ENCODE measurements around the gene ANO1.

Gene ANO1

DNA sequence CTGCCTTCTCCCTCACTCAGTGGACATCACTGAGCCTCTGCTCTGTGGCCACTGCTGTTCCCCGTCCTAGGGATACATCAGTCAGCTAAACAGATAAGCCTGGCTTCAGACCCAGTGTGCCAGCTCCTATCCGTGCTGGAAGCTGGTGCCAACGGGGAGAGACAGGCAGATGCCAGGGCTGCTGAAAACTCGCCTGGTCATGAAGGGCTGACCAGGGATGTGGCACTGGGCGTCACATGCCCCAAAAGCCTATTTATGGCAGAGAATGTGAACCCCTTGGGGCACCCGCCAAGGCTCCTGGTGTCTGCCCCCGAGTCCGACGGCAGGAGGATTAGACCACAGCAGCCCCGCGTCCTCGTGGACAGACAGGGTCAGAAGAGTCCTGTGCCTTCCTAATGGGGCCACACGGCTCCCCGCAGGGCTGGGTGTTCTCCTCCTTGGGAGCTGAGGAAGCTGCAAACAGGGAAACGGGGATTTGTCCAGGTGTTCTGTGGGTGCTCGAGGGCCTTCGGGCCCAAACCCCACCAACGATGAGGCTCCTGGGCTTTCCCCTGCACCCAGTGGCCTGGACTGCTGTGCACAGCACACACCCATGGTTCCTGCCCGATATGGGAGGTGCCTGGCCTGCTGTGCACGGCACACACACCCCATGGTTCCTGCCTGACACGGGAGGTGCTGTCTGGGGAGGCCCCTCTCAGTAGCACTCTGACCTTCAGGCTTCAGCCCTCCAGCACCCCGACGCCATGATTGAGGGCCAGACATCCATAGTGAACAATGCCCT, 19.9 kb downstream of the ANO1 start:
- DNase-seq (ENCODE audit: low read depth) = no peak

DNA sequence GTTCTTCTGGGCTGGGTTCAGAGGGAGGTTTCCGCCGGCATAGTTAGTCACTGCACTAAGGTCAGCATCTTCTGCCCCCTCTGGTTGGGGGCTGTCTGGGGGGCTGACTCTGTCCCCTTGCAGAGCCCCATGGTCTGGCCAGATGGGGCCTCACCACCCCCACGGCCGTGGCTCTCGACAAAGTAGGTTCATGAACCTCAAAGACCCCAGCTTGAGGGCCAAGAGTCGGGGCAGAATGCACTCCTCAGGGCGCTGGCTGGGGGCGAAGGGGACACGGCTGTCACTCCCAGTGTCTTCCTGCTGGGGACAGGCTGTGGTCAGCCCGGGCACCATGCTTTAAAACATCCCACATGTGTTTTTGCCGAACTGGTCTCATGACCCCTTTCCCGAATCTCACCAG, 20.8 kb downstream of the ANO1 start:
- DNase-seq (ENCODE audit: low read depth) = no peak

DNA sequence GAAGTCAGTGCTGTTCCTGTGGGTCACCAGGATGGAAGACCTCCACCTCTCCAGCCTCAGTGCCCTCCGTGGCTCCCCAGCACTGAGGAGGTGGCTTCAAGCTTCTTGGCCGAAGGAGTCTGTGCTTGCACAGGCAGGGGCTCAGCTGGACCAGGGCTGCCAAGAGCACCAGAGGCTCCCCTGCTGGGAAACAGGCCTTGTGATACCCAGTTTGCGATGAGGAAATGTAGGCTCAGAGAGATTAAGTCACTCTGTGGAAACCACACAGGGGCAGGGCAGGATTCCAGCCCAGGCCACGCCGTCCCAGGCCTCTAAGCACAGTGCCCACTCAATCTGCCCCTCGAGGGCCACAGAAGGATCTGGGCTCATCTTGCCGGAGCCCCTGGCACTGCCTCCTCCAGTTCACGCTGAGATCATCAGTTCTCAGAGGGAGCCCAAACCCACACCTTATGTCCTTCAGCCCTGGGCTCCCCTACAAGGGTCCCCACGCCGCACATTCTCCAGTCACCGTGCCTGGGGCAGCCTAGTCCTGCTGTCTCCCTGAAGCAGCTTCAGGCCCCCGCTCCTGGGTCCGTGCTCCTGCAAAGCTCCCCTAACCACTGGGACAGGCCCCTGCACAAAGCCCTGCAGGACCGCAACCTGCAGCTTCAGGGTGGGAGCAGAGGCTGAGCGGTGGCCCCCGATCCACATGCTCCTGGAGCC, 21.6 kb downstream of the ANO1 start:
- no peak for DNase-seq (ENCODE audit: low read depth)

DNA sequence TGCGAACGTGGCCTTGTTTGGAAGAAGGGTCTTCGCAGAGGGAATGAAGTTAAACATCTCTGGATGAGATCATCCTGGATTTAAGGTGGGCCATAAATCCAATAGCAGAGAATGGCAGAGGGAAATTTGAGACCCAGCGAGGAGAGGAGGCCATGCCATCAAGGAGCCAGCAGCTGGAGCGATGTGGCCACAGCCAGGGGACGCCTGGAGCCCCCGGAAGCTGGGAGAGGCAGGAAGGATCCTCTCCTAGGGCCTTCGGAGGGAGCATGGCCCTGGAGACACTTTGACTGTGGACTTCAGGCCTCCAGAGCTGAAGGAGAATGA, 22.1 kb downstream of the ANO1 start:
- DNase-seq (ENCODE audit: low read depth) = no peak

DNA sequence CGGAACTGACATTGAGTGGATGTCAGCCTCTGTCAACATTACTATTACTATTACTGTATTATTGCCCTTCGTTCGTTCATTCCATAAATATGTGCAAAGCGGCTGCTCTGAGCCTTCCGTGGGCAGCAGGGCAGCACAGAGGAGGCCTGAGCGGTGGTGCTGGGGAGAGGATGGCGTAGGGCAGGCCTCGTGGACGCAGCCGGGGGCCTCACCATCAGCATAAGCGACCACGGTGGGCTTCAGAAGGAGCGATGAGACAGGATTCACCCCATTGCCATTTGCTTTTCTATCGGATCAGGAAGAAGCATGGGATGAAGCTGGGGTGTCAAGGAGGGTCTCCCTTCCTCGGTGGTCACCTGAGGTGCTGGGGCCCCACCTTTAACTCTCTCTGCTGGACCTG, 22.7 kb downstream of the ANO1 start:
- DNase-seq (ENCODE audit: low read depth) = no peak

DNA sequence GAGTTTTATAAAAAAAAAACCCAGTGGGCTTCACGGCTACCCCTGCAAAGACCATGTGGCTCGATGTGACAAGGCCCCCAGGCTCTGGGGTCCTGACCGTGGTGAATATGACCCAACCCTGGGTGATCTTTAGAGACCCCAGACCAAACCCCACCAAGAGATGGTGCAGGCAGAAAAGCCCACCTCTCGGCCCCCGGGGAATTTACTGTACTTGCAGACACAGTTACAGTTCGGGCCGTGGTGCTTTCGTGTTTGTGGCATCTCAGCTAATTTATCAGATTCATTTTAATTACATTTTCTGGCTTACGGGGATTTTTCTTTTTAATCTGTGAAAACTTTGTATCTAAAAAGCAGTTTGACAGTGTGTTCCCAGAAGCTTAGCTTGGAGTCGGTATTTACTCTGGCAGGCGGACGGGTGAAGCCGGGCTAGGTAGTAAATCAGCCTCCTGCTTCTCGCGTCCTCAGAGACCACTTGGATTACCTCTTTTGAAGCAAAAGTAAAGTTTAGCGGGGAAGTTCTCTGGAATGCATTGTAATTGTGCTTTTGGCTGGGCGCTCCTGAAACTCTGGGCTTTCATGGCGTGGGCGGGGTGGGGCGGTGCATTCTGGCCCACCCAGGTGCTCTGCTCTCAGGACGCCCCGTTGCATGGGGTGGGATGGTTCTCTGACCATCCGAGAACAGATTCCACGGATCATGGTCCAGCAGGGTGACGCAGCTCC, 25.3 kb downstream of the ANO1 start:
- DNase-seq (ENCODE audit: low read depth) = no peak

DNA sequence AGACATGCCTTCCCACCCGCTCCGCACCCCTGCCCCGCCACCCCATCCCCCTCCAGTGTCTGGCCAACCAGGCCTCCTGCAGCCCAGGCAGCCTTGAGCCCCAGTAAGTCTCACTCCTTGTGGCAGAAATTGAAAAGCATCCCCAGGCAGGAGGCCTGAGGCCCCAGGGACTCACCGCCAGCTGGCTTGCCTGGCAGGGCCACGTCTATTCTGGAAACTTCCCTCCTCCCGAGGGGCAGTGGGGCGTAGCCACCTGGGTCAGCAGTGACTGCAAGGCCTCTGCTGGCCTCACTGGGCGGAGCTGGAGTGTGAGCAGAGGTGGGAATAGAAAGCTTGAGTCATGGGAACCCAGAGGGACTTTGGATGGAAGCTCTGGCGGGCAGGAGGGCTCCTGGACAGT, 26.3 kb downstream of the ANO1 start:
- no peak for DNase-seq (ENCODE audit: low read depth)

DNA sequence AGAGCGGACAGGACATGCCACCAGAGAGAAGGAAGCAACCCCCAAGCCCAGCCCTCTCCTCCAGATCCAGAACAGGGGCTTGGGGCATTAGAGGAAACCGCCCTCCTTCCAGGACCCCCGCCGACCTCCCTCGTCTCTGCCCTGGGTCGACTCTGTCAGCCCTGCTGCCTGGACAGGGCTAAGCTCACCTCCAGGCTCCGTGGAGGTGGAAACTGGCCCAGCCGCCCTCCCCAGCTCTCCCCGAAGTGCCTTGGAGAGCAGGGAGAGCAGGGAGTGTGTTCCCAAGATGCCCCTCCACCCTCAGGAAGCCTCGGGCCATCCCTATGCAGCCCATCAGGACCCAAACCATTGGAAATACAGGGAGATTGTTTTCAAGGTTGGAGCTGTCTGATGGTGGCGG, 26.8 kb downstream of the ANO1 start:
- DNase-seq (ENCODE audit: low read depth) = no peak

DNA sequence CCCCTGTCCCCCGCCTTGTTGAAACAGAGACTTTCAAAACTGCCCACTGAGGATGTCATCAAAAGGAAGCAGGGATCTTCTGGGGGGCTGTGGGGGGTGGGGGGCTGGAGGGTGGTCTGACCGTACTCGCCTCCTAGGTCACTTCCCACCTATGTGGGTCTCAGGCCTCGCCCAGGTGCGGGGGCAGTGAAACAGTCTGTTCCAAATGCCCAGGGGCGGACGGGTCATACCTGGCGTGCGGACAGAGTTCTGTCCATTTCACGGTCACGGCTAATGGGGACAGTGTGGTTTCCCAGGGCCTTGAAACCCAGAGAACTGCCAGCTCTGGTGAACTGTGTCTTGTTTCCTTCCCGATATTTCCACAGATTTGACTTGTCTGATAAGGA, 27.2 kb downstream of the ANO1 start:
- DNase-seq (ENCODE audit: low read depth) = no peak

DNA sequence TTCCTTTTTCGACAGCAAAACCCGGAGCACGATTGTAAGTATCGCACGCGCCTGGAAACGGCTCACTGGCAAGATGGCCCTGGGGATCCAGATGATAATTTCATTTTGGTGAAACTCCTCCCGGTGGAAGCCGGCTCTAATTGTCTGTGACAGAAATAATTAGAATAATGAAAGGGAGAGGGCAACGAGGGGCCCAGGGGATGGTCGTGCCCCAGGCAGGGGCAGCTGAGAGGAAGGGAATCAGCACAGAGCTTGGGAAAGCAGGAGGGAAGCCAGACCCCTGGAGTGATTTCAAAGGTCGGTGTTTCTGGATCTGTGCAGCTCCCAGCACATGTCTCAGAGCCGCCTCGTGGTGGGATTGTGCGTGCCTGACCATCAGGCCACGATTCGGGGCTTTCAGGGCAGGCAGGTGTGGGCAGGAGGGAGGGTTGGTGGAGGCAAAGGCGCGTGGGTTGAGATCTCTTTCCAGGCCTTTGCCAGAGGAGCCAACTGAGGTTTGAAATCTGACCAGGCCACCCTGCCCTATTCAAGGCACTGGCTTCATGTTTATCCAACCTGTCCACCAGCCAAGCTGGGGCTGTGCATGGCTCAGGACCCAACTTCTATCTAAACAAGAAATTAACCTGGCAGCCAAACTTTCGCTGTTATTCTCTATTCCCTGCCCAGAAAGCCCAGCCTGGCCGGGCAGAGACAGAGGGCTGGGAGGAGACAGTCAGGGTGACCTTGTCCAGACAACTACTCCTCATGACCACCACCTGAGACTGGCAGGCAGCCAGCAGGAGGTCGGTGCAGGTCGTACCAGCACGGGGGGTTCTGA, 27.8 kb downstream of the ANO1 start:
- no peak for DNase-seq (ENCODE audit: low read depth)

DNA sequence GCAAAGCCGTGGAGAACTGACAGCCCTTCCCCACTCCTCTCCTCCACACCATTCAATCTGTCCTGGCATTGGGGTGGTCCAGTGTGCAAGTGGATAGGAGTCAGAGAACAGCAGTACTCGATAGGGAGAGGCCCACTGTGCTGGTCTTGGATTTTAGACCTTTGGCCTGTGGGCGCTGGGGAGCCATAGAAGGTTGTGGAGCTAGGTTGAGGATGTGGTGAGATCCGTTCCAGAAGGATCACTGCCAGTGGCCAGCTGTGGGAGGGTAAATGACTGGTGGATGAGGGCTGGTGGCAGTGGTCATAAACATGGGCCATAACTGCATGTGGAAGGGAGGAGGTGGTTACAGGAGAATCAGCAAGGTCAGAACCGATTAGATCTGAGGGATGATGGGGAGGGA, 28.6 kb downstream of the ANO1 start:
- DNase-seq (ENCODE audit: low read depth) = no peak

DNA sequence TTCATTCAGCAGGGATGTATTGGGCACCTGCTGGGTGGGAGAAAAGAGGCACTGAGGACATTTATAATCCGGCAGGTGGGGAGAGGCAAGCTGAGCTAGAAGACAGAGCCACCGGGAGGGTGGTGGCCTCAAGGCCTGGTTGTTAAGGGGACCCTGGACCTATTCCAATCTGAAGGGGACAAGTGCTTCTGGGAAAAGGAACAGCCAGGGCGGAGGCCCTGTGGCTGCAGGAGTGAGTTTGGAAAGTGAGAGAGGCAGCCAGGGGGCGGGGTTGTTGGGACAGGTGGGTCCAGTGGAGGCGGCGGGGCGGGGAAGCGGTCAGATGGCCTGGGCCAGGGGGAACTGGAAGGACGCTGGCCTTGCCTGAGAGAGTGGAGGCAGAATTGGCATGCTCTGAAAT, 29.1 kb downstream of the ANO1 start:
- DNase-seq (ENCODE audit: low read depth) = no peak

DNA sequence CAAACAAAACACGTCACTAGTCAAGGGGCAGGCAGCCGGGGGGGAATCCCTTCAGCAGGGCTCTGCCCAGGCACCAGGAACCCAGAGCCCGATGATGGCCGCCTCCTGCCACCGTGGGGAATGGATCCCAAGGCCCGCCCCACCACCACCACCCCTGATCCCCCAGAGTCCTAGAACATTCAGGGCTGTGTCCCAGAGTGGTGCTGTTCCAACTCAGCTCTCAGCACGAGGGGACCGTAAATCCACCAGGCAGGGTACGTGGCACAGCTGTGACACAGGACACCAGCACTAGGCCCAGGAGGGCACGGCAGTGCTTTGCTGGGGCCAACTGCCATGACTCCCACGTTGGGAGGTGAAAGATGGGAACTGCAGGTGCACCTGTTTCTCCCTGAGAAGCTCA, 29.6 kb downstream of the ANO1 start:
- DNase-seq (ENCODE audit: low read depth) = no peak

DNA sequence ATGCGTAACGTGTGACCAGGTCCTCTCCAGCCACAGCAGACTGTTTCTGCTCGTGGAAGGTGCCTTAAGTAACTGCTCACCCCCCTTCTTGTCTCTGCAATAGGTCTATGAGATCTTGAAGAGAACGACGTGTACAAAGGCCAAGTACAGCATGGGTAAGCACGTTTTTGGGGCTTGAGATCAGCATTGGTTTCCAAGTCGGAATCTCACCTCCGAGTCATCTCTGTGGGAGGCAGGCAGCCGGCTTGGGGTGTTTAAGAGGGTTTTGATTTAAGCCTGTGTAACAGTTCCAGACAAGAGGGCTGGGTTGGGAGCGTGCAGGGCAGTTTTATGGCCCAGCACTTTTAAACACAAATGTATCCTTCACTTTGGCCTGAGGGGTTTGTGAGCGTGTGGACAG, 30.1 kb downstream of the ANO1 start:
- DNase-seq (ENCODE audit: low read depth) = no peak

DNA sequence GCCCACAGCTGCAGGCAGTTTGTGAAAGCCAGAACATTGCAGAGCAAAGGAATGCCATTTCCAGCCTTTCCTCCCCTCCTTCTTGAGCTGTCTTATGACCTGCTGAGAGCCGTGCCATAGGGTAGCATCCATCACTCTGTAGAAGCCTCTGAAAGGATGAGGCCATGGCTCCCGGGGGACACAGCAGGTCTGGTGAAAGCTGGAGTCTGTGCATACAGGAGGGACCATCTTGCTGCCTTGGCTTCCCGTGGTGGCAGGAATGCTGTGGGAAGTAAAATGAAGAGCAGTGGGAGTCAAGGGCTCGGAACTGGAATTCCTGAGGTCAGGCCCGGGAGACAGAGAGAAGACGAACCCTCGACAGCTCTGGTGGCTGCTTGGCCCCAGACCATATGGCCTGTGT, 30.9 kb downstream of the ANO1 start:
- DNase-seq (ENCODE audit: low read depth) = no peak

DNA sequence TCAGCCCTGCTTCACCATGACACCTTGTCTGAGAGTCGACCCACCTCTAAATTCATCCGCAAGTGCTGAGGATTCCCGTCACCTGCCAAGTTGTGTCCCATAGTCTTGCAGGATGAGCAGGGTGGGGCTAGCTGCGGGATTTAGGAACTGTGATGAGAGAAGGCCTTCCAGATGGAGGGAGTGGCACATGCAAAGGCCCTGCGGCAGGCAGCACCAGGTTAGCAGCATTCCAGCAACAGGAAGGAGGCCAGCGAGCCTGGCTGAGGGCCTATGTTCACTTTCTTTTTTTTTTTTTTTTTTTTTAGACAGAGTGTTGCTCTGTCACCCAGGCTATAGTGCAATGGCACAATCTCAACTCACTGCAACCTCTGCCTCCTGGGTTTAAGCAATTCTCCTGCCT, 31.8 kb downstream of the ANO1 start:
- DNase-seq (ENCODE audit: low read depth) = no peak

DNA sequence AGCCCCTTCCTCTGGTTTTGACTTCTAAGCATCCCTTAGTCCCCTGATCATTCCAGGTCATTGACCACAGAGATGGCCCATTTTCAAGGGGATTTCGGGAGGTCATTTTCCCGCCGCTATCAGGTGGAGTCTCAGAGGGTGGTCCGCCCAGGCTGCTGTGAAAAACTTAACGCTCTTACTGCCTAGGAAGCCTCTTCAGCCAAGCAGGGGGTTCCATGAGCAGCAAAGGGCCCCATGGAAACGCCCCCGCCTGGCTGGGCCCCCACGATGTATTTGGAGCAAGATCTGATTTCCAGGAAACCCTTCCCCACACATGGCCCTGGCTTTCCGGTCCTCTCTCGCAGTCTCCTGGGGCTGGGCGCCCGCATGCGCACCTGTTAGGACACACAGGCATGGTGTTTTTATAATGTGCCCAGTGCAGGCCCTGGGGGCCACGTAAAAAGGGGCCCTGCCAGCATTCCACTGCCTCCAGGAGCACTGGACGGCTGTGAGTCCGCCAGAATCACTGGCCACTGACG, 32.5 kb downstream of the ANO1 start:
- DNase-seq (ENCODE audit: low read depth) = no peak

DNA sequence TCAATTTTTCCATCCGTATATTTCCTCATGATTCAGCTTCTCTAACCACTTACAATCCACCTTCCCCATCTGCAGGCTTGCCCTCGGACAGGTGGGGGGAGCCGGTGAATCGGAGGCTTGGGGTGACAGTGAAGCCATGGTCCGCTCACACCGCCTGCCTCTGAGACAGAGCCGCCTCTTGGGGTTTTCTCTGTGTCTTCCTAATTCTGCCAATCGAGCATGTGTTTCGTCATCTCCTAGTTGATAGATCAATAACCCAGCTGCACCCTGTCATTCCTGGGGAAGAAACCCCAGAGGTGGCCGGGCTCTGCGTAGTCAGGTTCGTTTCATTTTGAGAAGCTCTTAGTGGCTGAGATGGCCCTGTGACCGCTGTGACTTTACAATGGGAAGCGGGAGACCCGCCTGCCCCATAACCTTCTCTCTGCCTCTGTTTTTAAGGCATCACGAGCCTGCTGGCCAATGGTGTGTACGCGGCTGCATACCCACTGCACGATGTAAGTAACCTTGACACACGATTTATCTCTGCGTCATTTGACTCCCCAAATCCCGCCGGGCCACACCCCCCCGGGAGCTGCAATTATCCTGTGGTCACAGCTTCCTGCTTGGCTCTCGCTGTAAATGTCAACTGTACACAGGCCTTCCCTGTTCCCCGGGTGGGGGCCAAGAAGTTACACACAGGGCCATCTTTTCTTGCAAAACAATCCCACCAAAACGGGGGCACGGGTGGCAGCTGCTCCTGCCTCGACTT, 33.3 kb downstream of the ANO1 start:
- no peak for DNase-seq (ENCODE audit: low read depth)

DNA sequence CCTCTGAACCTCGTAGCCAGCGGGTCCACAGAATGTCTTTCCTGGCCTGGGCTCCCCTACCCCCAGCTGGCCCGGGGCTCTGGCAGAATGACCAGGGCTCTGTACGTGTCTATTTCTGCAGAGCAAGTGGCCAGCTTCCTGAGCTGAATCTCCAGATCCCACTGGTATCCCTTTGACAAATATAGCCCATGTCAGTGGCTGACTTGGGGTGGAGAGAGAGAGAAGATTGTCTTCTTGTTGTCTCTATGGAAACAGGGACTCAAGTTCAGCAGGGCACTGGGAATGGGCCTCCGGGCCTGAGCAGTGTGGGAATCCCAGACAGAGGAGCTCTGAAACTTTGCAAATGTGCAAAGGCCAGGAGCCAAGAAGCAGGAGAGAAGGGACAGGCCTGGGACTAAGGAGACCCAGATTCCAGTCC, 33.9 kb downstream of the ANO1 start:
- no peak for DNase-seq (ENCODE audit: low read depth)

DNA sequence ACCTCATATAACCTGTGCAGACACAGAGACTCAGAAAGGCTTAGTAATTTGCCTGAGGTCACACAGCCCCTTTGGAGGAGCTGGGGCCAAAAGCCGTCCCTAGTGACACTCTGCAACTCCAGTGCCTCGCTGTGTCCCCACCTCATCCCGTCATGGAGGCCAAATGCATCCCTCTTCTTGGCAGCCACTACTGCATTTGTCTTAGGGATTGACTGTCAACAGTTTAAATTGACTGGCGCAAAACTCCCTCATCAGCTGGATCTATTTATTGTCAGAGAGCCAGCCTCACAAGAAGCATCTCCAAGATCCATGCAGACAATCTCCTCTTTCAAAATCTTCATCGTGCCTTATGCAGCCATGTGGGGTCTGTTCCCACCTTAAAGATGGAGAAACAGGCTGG, 35.7 kb downstream of the ANO1 start:
- no peak for DNase-seq (ENCODE audit: low read depth)

DNA sequence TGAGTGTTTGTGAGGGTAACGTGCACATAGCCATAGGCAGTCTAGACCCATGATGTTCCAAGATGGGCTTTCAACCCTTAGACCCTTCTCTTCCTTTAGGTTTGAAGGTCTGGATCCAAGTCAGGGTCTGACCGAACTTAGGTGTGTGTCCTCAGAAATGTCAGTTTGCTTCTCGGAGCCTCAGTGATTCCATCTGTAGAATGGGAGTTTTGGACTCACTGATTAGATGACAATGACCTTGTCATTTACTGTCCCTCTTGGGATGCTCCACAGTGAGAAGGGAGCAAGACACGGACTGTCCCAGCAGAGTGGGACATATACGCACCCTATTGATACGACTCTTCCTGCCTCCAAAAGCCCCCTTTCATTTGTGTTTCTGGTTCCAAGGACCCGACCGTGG, 37.7 kb downstream of the ANO1 start:
- no peak for DNase-seq (ENCODE audit: low read depth)

Measured in stimulated activated CD8-positive, alpha-beta memory T cell treated with anti-CD3 and anti-CD28 coated beads, Interleukin-12 subunit alpha, Interleukin-12 subunit beta, amount 100 ng/mL, for 4 hours (primary cell).